Stimulated activated CD4-positive, alpha-beta T cell treated with anti-CD3 and anti-CD28 coated beads, Interleukin-1b, Interleukin-23, amount 100 ng/mL, for 4 hours (primary cell): Measurements from ENCODE around the gene CEACAM18.
"Not testable (repeated sequence)": the region's sequence is repeated elsewhere in the genome, so short reads cannot be mapped to it uniquely, and the experiment has no call there.

Experiments
- DNase-seq, 2 donors: peaks; one replicate each; pipeline ENCODE4 v3.0.0-alpha.2; 2020; ENCODE audit warnings: low read depth in 2 of 2

Gene CEACAM18

GRCh38 chr19:51478381-51479234 lies at the start of gene CEACAM18:
Gene CEACAM18, plus strand, starts transcription at chr19:51478539.
- DNase-seq = no peak

GRCh38 chr19:51430221-51430620 lies 48.1 kb upstream of the CEACAM18 start:
- DNase-seq = no peak

- no peak for DNase-seq
Observed at GRCh38 chr19:51431124-51431523, 47.2 kb upstream of the CEACAM18 start.

GRCh38 chr19:51433043-51433442 lies 45.3 kb upstream of the CEACAM18 start:
- no peak for DNase-seq

- DNase-seq = no peak
Observed at GRCh38 chr19:51434456-51434855, 43.9 kb upstream of the CEACAM18 start.

- peak in 1 of 2 donors; percentile 17 for DNase-seq
Observed at GRCh38 chr19:51439021-51439465, 39.3 kb upstream of the CEACAM18 start.

- DNase-seq = no peak
Observed at GRCh38 chr19:51440052-51440451, 38.3 kb upstream of the CEACAM18 start.

- DNase-seq = peak; percentile 45 to 47
Observed at GRCh38 chr19:51440846-51441409, 37.4 kb upstream of the CEACAM18 start.

GRCh38 chr19:51441410-51442390 lies 36.6 kb upstream of the CEACAM18 start:
- peak; percentile 63 to 88 for DNase-seq

GRCh38 chr19:51447510-51447909 lies 30.8 kb upstream of the CEACAM18 start:
- not testable (repeated sequence) for DNase-seq

GRCh38 chr19:51448011-51448410 lies 30.3 kb upstream of the CEACAM18 start:
- no peak for DNase-seq

GRCh38 chr19:51448411-51449016 lies 29.8 kb upstream of the CEACAM18 start:
- DNase-seq = peak; percentile 22 to 32

- DNase-seq = peak; percentile 12 to 23
Observed at GRCh38 chr19:51450730-51451307, 27.5 kb upstream of the CEACAM18 start.

- DNase-seq = no peak
Observed at GRCh38 chr19:51456541-51457290, 21.6 kb upstream of the CEACAM18 start.

- DNase-seq = no peak
Observed at GRCh38 chr19:51457351-51458013, 20.9 kb upstream of the CEACAM18 start.

- DNase-seq = no peak
Observed at GRCh38 chr19:51458051-51458645, 20.2 kb upstream of the CEACAM18 start, which contains the start of gene SIGLEC8. Gene SIGLEC8, minus strand, starts transcription at chr19:51458454. Its CDS starts 67 bp downstream, at chr19:51458387.

GRCh38 chr19:51458899-51459505 lies 19.3 kb upstream of the CEACAM18 start:
- no peak for DNase-seq

- no peak for DNase-seq
Observed at GRCh38 chr19:51460164-51460992, 18.0 kb upstream of the CEACAM18 start.
